ENCODE measurements around the gene AKAP13. TPM values are rescaled to one million over a fixed set of nuclear protein-coding genes. Genes with fewer than 3 reads are reported as not detected.

Gene AKAP13
- total RNA-seq, 4 donors from 2014 or later: 128 to 460 (median 243) TPM

DNA sequence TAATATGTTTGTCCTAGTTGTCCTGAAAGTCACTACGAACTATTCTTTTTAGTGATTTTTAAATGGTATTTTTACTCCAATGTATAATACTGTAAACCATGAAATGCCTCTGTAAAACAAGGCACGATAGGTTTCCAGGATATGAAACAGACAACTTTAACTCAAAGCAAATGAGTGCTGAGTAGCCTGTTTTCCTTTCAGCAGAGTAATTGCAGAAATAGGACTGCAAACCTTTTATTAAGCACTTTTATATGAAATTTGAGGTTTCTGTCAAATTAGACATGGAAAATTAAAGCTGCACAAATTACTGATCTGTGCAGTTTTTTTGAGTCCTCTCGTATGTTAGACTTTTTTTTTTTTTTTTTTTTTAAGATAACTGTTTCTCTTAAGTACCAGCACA, 16.2 kb downstream of the AKAP13 start:
- no peak for DNase-seq
- no peaks in the 10 kb centered on the region for H3K27me3 ChIP-seq
- H3K4me3 ChIP-seq: no peak overlapping the region
- H3K4me1 ChIP-seq: peaks cover 4 to 15% of the 10 kb centered on the region in 2 donors
- TF ChIP-seq POLR2A (IDR thresholded peaks at IDR 0.05): no peak
- TF ChIP-seq, protein P1, sequence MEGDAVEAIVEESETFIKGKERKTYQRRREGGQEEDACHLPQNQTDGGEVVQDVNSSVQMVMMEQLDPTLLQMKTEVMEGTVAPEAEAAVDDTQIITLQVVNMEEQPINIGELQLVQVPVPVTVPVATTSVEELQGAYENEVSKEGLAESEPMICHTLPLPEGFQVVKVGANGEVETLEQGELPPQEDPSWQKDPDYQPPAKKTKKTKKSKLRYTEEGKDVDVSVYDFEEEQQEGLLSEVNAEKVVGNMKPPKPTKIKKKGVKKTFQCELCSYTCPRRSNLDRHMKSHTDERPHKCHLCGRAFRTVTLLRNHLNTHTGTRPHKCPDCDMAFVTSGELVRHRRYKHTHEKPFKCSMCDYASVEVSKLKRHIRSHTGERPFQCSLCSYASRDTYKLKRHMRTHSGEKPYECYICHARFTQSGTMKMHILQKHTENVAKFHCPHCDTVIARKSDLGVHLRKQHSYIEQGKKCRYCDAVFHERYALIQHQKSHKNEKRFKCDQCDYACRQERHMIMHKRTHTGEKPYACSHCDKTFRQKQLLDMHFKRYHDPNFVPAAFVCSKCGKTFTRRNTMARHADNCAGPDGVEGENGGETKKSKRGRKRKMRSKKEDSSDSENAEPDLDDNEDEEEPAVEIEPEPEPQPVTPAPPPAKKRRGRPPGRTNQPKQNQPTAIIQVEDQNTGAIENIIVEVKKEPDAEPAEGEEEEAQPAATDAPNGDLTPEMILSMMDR (IDR thresholded peaks at IDR 0.05): no peak
- no peaks in the 10 kb centered on the region for H3K9me3 ChIP-seq
- peak overlapping the region in 1 of 2 donors; percentile 13 for H3K27ac ChIP-seq
- intact Hi-C loops (cut with DNase I; ENCODE audit: low total_unique reads): no loop called here
- H3K36me3 ChIP-seq: no peaks in the 10 kb centered on the region

DNA sequence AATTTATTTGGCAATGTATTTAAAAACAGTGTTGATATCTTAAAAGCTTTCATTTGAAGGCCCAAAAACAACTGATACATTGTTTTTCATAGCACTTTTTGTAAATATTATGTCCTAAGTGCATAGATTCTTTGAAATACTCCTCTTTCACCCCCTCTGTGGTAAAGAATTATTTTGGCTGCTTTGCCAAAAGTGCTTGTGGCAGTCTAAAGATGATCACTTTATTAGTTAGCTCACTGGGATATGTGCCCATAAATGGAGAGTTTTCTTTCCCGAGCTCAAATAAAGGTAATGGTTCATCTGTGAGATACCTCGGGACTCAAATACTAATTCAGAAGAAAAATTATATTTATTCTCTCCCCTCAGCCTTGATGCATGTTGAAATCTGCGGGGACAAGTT, 16.7 kb downstream of the AKAP13 start:
- Histone ChIP-seq H3K27ac (peak overlapping the region; percentile 16 to 52), H3K36me3 (no peaks in the 10 kb centered on the region), H3K27me3 (no peaks in the 10 kb centered on the region), H3K4me1 (peaks cover 10 to 15% of the 10 kb centered on the region in 2 donors), H3K4me3 (no peak overlapping the region), H3K9me3 (no peaks in the 10 kb centered on the region)
- no peak for TF ChIP-seq POLR2A (IDR thresholded peaks at IDR 0.05)
- TF ChIP-seq, protein P1 (IDR thresholded peaks at IDR 0.05): no peak
- intact Hi-C loops (cut with DNase I; ENCODE audit: low total_unique reads): no loop called here
- no peak for DNase-seq

DNA sequence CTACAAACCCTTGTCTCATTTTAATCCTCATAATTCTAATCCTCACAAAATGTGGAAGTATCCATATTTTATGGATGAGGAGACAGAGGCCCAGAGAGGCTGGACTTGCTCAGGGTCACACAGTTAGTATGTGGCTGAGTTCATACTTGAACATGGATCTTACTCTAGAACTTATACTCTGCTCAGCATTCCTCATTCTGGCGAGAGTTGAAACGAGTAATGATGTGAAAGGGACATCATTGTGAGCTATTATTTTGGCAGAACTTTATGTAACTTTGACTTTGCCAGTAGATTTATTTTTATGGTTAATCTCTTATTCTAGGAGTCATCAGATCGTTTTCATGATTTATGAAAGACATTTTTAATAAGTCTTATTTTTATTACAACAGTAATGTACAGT, 17.5 kb downstream of the AKAP13 start:
- intact Hi-C loops (cut with DNase I; ENCODE audit: low total_unique reads): no loop called here
- peaks cover 14 to 15% of the 10 kb centered on the region in 2 donors for H3K4me1 ChIP-seq
- H3K4me3 ChIP-seq: no peak overlapping the region
- TF ChIP-seq, protein P1 (IDR thresholded peaks at IDR 0.05): no peak
- no peak for TF ChIP-seq POLR2A (IDR thresholded peaks at IDR 0.05)
- no peak for DNase-seq
- H3K9me3 ChIP-seq: no peaks in the 10 kb centered on the region
- H3K27me3 ChIP-seq: no peaks in the 10 kb centered on the region
- no peaks in the 10 kb centered on the region for H3K36me3 ChIP-seq
- peak overlapping the region; percentile 16 to 52 for H3K27ac ChIP-seq

DNA sequence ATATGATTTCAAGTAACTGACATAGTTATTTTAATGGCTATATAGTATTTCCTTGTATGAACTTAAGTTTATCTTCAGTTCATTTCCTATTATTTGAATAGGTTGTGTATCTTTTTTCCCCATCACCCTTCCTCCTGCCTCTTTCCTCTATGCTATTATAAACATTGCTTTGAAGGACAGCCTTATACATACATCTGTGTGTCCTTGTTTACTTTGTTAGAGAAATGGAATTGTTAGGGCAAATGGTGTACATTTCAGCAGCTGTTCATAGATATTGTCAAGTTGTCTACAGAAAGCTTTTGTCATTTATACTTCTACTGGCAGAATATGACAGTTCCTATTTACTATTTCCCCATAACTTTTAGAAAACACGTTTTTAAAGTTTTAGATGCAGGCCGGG, 18.4 kb downstream of the AKAP13 start:
- Histone ChIP-seq H3K4me1 (peaks cover 10 to 14% of the 10 kb centered on the region in 2 donors), H3K4me3 (no peak overlapping the region), H3K36me3 (no peaks in the 10 kb centered on the region), H3K27ac (peak overlapping the region in 1 of 2 donors; percentile 52), H3K27me3 (no peaks in the 10 kb centered on the region), H3K9me3 (no peaks in the 10 kb centered on the region)
- TF ChIP-seq, protein P1 (IDR thresholded peaks at IDR 0.05): no peak
- no peak for TF ChIP-seq POLR2A (IDR thresholded peaks at IDR 0.05)
- DNase-seq: no peak
- intact Hi-C loops (cut with DNase I; ENCODE audit: low total_unique reads): no loop called here

DNA sequence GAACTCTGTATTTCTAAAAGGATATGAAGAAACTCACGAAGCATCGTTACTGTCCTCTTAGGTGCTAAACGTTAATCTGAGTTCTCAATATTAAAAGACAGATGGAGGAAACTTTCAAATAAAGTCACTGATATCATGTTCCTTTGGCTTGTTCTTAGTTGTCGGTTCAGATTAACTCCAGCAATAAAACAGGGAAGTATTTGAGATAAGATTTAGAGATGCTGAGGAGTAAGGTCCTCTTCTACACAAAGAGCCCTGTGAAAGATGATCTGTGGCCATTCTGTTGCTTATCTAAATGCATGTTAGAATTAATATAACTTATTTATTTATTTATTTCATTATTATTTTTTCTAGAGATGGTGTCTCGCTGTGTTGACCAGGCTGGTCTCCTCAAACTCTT, 19.2 kb downstream of the AKAP13 start:
- TF ChIP-seq, protein P1 (IDR thresholded peaks at IDR 0.05): no peak
- no peak for TF ChIP-seq POLR2A (IDR thresholded peaks at IDR 0.05)
- Histone ChIP-seq H3K36me3 (no peaks in the 10 kb centered on the region), H3K27me3 (no peaks in the 10 kb centered on the region), H3K4me3 (no peak overlapping the region), H3K9me3 (no peaks in the 10 kb centered on the region), H3K4me1 (peaks cover 5 to 14% of the 10 kb centered on the region in 2 donors), H3K27ac (peak overlapping the region in 1 of 2 donors; percentile 24)
- DNase-seq: no peak
- intact Hi-C loops (cut with DNase I; ENCODE audit: low total_unique reads): no loop called here

All from uterus (tissue), 4 donors.